Measurements from ENCODE around the gene CTNNBIP1.
"Not testable (repeated sequence)": the region's sequence is repeated elsewhere in the genome, so short reads cannot be mapped to it uniquely, and the experiment has no call there.

The CTNNBIP1 gene

DNA sequence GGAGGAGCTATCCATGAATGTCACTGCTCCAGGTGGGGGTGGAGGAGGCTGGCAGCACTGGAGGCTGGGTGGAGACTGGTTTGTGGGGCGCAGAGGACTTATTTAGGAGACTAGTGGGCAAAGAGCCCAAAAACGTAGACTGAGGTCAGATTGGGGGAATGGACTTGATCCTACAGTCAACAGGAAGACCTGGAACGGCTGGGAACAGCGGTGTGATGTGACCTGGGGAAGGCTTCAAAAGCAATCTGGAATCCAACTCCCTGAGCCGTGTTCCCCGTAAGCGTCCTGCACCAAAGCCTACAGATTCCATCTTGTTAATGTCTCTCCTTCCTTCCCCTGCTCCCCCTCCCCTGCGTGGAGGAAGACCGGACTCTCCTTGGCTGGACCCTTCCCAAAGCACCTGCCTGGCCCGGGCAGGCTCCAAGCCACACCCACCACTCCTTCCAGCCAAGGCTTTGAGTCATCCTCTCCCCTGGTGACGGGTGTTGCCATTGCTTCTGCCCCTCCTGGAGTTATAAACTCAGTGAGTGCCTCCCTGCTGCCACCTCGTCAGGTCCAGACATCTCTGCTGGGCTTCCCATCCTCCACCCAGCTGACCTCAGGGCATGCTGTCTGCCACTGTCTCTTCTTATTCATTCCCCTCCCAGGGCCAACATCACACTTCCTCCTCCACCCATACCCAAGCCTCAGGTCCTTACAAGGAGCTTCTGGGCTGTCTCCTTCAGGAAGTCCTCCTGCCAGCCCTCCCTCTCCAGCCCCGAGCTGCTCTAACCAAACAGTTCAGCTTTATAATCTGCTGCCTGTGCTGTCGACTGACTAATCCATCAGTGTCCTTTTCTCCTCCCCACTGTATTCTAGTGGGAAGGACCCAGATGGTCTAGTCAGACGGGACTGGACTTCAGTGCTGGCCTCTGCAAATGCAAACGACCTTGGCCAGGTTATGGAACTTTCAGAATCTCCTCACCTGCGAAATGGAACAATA is 84.7 kb downstream of the CTNNBIP1 start:
- DNase-seq: peak; percentile 35

DNA sequence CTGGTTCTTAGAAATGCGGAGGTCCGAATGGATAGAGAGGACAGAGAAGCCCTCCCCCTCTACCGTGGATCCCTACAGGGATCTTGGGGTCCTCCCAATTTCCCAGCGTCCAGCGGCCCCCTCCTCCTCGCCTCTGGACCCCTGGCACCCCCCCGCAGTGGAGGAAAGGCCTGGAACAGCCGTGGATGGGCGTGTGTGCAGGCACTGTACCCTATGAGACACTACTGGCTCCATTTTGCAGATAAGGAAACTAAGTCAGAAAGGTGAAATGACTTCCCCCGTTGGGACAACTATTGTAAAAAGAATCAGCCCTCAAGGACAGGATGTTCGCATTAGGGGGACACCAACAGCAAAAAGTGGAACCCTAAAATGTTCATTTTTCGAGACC is 85.4 kb downstream of the CTNNBIP1 start:
- DNase-seq: no peak

- peak; percentile 88 for DNase-seq
Measured at GRCh38 chr1:9823943-9824701, 85.9 kb downstream of the CTNNBIP1 start, which contains the start of gene CLSTN1. TSS of gene CLSTN1 (minus strand) at chr1:9823965. CDS start at chr1:9823733, 232 bp downstream.

GRCh38 chr1:9823693-9823942 is 86.5 kb downstream of the CTNNBIP1 start:
- DNase-seq: no peak

GRCh38 chr1:9822897-9823692 is 87.0 kb downstream of the CTNNBIP1 start:
- DNase-seq: peak; percentile 30

DNA sequence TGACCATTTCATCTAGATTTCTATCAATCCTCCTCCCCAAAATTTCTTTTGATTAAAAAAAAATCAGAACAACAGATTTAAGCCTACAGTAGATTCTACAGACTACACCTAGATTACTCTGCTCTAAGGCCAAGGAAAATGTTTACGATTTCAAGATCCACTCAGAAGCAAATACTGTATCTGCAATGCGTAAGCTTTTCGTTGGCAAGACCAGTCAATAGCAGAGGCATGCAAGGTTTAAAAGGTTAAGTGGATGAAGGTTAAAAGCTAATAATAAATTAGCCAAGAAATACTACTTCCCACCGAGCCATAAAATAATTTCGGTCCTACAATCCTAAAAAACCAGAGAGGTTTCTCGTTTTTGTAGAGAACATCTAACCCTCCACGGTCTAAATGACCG is 87.6 kb downstream of the CTNNBIP1 start:
- no peak for DNase-seq

GRCh38 chr1:9821710-9822109 is 88.4 kb downstream of the CTNNBIP1 start:
- no peak for DNase-seq

DNA sequence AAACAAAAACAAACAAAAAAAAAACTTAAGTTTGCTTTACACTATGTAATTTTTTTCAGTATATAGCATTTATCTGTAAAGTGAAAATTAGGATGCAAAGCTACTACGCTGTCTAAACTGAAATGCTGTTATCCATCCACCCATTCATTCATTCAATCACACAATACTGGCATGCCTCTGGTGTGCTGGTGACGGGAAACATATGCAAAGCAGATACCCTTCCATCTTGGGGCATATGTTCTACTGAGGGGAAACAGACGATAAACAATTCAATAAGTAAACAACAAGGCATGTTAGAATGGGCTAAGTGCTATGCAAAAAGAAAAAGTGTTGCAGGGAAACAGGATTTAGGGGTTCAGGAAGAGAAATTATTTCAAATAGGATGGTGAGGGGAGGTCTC is 89.5 kb downstream of the CTNNBIP1 start:
- DNase-seq: no peak

DNA sequence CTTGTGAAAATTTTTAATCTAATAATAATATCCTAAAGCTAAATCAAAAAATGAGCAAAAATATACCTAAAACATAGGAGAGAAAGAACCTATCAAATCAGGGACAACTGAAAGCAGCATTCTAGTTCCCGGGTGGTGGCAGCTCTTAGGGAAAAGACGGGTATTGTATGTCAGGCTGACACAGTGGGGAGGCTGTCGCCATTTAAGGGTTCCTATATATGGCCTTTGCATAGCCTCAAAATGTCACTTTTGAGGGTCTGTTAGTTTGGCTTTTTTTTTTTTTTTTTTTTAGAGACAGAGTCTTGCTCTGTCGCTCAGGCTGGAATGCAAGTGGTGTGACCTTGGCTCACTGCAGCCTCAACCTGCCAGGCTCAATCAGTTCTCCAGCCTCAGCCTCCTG is 92.3 kb downstream of the CTNNBIP1 start:
- DNase-seq: no peak

- no peak for DNase-seq
Measured at GRCh38 chr1:9816199-9816598, 93.9 kb downstream of the CTNNBIP1 start.

DNA sequence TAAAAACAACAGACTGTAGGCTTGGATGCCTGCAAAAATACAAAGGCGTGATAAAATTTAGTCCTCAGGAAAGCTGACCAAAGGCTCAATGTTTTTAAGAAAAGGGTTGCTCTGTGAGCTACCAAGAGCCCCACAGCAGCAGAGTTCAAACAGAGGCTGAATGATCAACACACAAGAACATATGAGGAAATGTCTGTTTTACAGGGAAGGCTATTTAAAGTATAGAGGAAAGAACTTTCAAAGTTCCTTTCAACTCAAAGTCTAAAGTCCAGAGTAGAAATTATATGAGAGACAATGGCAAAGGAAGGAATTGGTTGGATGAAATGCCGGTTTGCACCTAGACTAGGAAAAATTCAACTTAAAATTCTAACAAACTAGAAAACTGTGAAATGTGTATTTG is 94.9 kb downstream of the CTNNBIP1 start:
- no peak for DNase-seq

DNA sequence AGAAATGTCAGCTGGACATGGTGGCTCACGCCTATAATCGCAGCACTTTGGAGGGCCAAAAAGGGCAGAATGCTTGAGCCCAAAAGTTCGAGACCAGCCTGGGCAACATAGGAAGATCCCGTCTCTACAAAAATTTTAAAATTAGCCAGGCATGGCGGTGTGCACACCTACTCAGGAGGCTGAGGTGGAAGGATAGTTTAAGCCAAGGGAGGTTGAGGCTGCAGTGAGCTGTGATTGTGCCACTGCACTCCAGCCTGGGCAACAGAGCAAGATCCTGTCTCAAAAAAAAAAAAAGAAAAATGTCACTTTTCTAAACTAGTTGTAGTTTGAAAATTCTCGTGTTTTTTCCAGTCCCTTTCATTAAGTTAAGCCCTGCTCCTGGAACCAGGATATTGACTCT is 95.5 kb downstream of the CTNNBIP1 start:
- no peak for DNase-seq

DNA sequence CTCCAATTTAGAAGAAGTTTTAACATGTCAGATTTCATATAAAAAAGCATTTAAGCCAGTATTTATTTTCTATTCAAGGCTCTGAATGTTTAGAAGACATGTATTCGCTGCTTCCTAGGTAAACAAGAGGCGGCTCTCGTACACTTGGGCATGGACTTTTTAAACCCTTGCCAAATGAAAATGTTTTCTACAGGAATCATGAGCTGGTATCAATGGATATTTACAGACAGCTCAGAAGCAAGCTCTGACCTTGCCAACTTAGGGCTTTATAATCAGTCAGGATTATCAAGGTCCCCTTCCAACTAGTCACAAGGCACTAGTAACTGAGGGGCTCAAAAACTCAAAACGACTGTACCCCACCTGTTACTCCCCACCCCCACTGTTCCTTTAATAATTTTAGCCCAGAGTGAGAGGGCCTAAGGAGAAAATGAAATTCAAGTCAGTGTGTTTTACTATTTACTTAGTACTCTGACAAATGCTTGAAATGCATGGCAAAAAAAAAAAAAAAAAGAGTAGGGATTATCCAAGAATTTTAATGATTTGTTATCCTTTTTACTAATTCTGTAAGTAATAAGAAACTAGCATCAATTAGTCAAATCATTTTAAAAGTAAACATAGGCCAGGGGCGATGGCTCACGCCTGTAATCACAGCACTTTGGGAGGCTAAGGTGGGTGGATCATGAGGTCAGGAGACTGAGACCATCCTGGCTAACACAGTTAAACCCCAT is 98.7 kb downstream of the CTNNBIP1 start:
- DNase-seq: no peak

DNA sequence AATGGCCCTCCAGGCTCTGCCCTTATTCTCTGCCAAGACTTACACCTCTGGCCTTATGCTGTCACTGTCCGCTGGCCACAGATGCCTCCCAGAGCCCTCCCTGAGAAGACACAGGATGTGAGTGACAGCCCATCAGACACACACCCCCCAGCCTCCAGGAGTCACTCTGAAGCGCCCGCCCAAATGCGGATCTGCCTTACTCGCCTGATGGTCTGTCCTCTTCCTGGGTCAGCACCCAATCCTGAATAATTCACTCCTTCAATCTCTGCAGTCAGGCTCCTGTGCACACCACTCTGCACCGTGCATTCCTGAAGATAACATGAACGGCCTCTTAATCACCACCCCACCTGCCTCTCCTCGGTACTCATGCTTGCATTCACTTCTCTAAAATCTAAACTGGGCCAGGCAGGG is 101.0 kb downstream of the CTNNBIP1 start:
- no peak for DNase-seq

DNA sequence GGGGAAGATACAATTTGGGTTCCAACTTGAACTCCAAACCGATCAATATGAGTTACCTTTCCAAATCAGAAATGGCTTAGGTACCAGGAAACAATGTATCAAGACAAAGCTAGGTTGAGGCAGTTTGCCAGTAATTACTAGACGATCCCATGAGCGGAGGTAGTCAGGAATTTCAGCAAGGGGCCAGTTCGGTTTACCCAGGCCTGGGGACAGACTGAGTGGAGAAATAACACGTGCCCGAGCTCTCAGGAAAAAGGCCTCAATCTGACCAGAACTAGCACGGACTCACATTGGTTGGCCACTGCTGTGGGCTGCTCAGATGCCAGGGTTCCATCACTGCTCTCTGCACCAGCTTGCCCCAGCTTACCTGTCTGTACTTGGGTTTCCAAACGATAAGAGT is 101.6 kb downstream of the CTNNBIP1 start:
- DNase-seq: no peak

DNA sequence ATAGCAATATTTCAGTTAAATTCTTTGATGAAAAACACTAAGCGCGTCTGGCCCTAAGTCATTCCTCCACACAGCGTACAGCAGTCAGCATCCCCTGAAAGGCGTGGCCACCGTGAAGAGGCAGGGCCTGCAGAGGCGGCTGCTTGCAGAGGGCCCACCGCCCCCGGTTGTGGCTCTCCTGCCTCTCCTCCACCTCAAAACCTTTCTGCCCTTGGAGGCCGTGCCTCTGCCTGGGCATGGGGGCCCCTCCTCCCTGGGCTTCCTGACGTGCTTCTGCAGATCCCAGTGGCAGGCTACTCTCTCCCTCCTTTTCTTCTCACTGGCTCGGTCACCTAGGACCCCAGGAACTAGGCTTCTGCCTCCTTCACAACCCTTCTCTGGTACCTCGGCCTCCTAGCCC is 102.5 kb downstream of the CTNNBIP1 start:
- no peak for DNase-seq

DNA sequence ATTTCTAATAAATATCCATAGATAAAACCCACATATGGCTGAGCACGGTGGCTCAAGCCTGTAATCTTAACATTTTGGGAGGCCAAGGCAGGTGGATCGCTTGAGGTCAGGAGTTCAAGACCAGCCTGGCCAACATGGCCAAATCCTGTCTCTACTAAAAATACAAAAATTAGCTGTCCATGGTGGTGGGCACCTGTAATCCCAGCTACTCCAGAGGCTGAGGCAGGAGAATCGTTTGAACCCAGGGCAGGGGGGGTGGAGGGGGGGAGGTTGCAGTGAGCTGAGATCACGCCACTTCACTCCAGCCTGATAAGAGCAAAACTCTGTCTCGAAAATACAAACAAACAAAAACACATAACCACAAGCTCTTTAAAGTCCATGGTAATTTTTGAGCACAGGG is 104.1 kb downstream of the CTNNBIP1 start:
- not testable (repeated sequence) for DNase-seq

DNA sequence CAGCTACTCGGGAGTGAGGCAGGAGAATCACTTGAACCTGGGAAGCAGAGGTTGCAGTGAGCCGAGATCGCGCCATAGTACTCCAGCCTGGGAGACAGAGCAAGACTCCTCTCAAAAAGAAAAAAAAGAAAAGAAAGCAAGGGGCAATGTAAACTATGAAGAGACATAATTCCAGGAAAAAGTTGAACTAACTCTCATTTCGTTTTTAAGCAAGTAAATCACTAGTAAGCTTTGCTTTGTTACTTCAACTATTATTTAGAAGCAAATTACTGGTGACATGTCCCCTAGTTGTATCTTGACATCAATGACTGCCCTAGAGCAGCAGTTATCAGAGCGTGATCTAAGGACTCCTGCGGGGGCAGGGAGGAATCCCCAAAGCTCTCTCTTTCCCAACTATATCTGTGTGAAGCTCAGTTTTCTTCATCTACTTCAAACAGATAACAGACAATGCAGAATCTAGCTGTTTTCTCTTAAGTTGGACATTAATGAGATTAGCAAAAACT is 105.0 kb downstream of the CTNNBIP1 start:
- no peak for DNase-seq

- not testable (repeated sequence) for DNase-seq
Measured at GRCh38 chr1:9803003-9803918, 106.8 kb downstream of the CTNNBIP1 start.

DNA sequence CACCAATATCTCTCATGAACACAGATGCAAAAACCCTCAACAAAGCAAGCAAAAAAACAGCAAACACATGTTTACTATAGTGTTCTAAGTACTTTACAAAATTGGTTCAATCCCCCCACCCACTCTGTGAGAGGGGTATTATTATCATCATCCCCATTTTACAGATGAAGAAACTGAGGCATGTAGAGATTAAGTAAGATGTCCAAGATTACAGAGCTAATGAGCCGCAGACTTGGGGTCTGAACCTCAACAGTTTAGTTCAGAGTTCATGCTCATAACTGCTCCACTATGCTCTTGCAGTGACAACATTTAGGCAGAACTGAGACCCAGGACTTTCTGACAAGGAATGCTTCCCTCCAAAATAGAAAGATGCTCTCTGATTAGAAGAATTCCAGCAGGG is 108.2 kb downstream of the CTNNBIP1 start:
- no peak for DNase-seq
